Tibial nerve (tissue), 4 donors: ENCODE measurements around the gene EPSTI1. TPM values are rescaled to one million over a fixed set of nuclear protein-coding genes. Genes with fewer than 3 reads are reported as not detected.

Source experiments
- DNase-seq, 2 donors: peaks; one replicate each; pipeline ENCODE4 v3.0.0-alpha.2; 2019; ENCODE audit warnings: low spot score in 2 of 2
- H3K27ac ChIP-seq, 4 donors: fragments of 200-600 bp; sonication (generic) in 3 of 4; one replicate each; pipeline ENCODE4 v1.5.1; 2017 to 2019; ENCODE audit warnings: mild to moderate bottlenecking in 1 of 4
- H3K27me3 ChIP-seq, 2 donors: fragments of 200-600 bp; sonication (generic) in 1 of 2; one replicate each; pipeline versions ENCODE4 v1.5.1 to v1.6.0; 2017 to 2019
- H3K36me3 ChIP-seq, 3 donors: fragments of 200-600 bp; sonication (generic); one replicate each; pipeline ENCODE4 v1.5.1; 2018 to 2019
- H3K4me1 ChIP-seq, 4 donors: fragments of 200-600 bp; sonication (generic) in 3 of 4; one replicate each; pipeline ENCODE4 v1.5.1; 2017 to 2019
- H3K4me3 ChIP-seq, 4 donors: fragments of 200-600 bp; sonication (generic) in 3 of 4; one replicate each; pipeline ENCODE4 v1.5.1; 2017 to 2019; ENCODE audit warnings: mild to moderate bottlenecking in 1 of 4, moderate library complexity in 1 of 4
- H3K9me3 ChIP-seq, 4 donors: fragments of 200-600 bp; sonication (generic) in 3 of 4; one replicate each; pipeline ENCODE4 v1.5.1; 2017 to 2019
- EP300 ChIP-seq, 2 donors: sonication (generic); formaldehyde crosslinking; IDR thresholded peaks; one replicate each; pipeline ENCODE4 v1.6.1; 2017; ENCODE audit warnings: antibody characterized with exemption in 2 of 2, mild to moderate bottlenecking in 1 of 2
- POLR2A ChIP-seq, 2 donors: fragments of 450-650 bp; IDR thresholded peaks; one replicate each; pipeline ENCODE4 v1.6.1; 2017; ENCODE audit warnings: antibody characterized with exemption in 2 of 2, mild to moderate bottlenecking in 2 of 2, moderate library complexity in 2 of 2
- WGBS, 2 donors: methylation state at CpG; one replicate each; pipeline ENCODE4 v1.1.5; 2018; 5-methylcytosine and 5-hydroxymethylcytosine counted together
- total RNA-seq, 4 donors: library from RNA; depleted of rRNA; stranded (reverse); fragments of >200 nt; gene quantifications; one replicate each; pipeline ENCODE4 v1.1.0, GENCODE V29; 2016
- TF ChIP-seq, protein P1 (sequence below), 5 experiments: fragments of 200-600 bp in 3 of 5; fragments of 450-650 bp in 2 of 5; sonication (generic) in 3 of 5; IDR thresholded peaks; one replicate each; pipeline ENCODE4 v1.5.1; 2016 to 2019; ENCODE audit warnings: antibody characterized with exemption in 5 of 5, mild to moderate bottlenecking in 3 of 5, moderate library complexity in 2 of 5

The EPSTI1 gene
- total RNA-seq, 4 donors from 2014 or later: 1.4 to 16.8 (median 3.3) TPM

DNA sequence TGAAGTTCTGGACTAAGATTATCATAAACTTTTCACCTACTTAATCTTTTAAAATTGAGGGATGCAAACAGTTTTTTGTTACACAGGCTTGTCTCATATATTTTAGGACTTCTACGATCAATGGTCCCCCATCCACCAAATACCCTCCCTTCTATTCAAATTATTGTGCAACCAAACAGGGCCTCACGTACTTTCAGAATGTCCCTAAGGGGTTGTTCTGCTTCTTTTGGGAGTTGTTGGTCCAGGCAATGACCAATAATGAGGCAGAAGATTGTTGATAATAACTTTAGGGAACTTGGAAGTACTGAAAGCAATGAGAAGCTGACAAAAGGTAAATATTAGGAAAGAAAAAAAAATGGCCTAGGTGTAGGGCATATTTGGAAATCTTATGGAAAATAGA is 34.2 kb upstream of the EPSTI1 start:
- Histone ChIP-seq H3K27me3 (no peaks in the 10 kb centered on the region), H3K4me3 (no peak overlapping the region), H3K9me3 (no peaks in the 10 kb centered on the region), H3K36me3 (no peaks in the 10 kb centered on the region), H3K27ac (no peak overlapping the region), H3K4me1 (peaks cover 0 to 55% (median 13%) of the 10 kb centered on the region in 4 donors)
- TF ChIP-seq, protein P1, sequence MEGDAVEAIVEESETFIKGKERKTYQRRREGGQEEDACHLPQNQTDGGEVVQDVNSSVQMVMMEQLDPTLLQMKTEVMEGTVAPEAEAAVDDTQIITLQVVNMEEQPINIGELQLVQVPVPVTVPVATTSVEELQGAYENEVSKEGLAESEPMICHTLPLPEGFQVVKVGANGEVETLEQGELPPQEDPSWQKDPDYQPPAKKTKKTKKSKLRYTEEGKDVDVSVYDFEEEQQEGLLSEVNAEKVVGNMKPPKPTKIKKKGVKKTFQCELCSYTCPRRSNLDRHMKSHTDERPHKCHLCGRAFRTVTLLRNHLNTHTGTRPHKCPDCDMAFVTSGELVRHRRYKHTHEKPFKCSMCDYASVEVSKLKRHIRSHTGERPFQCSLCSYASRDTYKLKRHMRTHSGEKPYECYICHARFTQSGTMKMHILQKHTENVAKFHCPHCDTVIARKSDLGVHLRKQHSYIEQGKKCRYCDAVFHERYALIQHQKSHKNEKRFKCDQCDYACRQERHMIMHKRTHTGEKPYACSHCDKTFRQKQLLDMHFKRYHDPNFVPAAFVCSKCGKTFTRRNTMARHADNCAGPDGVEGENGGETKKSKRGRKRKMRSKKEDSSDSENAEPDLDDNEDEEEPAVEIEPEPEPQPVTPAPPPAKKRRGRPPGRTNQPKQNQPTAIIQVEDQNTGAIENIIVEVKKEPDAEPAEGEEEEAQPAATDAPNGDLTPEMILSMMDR (IDR thresholded peaks at IDR 0.05): no peak
- TF ChIP-seq EP300 (IDR thresholded peaks at IDR 0.05): no peak
- no peak for TF ChIP-seq POLR2A (IDR thresholded peaks at IDR 0.05)
- DNase-seq: no peak
- 43 to 46% methylated on average over 2 of the region's 2 CpGs for WGBS, 2 donors

DNA sequence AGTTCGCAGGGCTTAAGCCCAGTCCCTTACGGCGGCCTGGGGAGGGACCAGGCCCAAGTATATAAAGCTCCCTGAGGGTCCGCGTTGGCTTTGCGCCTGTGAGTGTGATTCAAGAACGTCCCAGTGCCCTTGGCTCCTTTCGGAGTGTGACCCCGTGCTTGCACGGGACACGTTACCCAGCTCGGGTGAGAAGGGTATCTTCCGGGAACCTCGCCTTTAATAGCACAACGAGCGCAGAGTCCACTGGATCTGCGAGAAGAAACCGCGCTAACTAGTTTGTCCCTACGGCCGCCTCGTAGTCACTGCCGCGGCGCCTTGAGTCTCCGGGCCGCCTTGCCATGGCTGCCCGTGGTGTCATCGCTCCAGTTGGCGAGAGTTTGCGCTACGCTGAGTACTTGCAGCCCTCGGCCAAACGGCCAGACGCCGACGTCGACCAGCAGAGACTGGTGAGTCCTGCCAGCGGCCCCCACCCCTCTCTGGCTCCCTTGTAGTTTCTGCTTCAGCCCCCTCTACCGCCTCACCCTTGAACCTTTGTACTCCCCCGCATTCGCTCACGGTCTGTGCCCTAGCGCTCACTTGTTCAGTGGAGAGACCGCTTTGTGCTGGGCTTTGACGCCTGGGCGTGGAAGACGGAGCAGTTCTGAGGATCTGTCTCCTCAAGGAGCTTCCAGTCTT is 31.4 kb upstream of the EPSTI1 start, which contains the start of gene DNAJC15:
Gene DNAJC15, plus strand, starts transcription at position 298 of the 675 bp plus-strand sequence. Its CDS starts 41 bp downstream, at position 339.
- Histone ChIP-seq H3K4me1 (peaks cover 0 to 46% (median 11%) of the 10 kb centered on the region in 4 donors), H3K36me3 (no peaks in the 10 kb centered on the region), H3K27ac (peak within 1 kb of the TSS; percentile 75 to 91 (median 83)), H3K4me3 (peak within 1 kb of the TSS; percentile 48 to 80 (median 66)), H3K9me3 (no peaks in the 10 kb centered on the region), H3K27me3 (no peaks in the 10 kb centered on the region)
- DNase-seq: peak; percentile 49 to 88
- TF ChIP-seq POLR2A (IDR thresholded peaks at IDR 0.05): peak in 1 of 2 donors; percentile 20
- TF ChIP-seq, protein P1 (IDR thresholded peaks at IDR 0.05): peak in 2 of 5 experiments; percentile 13 to 19
- peak in 1 of 2 donors; percentile 91 for TF ChIP-seq EP300 (IDR thresholded peaks at IDR 0.05)
- WGBS, 2 donors: 7 to 9% methylated on average over 44 to 45 of the region's 48 CpGs

GRCh38 chr13:43022934-43023288 is 30.9 kb upstream of the EPSTI1 start:
- TF ChIP-seq EP300 (IDR thresholded peaks at IDR 0.05): no peak
- no peak for TF ChIP-seq POLR2A (IDR thresholded peaks at IDR 0.05)
- TF ChIP-seq, protein P1 (IDR thresholded peaks at IDR 0.05): no peak
- Histone ChIP-seq H3K4me1 (peaks cover 0 to 42% (median 11%) of the 10 kb centered on the region in 4 donors), H3K4me3 (peak overlapping the region; percentile 48 to 80 (median 66)), H3K27ac (peak overlapping the region; percentile 75 to 91 (median 83)), H3K9me3 (no peaks in the 10 kb centered on the region), H3K36me3 (no peaks in the 10 kb centered on the region), H3K27me3 (no peaks in the 10 kb centered on the region)
- DNase-seq: no peak
- 59 to 60% methylated on average over 12 of the region's 12 CpGs for WGBS, 2 donors

GRCh38 chr13:43021926-43022670 is 30.1 kb upstream of the EPSTI1 start:
- TF ChIP-seq POLR2A (IDR thresholded peaks at IDR 0.05): no peak
- TF ChIP-seq, protein P1 (IDR thresholded peaks at IDR 0.05): no peak
- no peak for TF ChIP-seq EP300 (IDR thresholded peaks at IDR 0.05)
- no peaks in the 10 kb centered on the region for H3K9me3 ChIP-seq
- H3K4me1 ChIP-seq: peaks cover 0 to 39% (median 11%) of the 10 kb centered on the region in 4 donors
- H3K27ac ChIP-seq: no peak overlapping the region
- 81% methylated on average over 11 of the region's 11 CpGs for WGBS, 2 donors
- no peaks in the 10 kb centered on the region for H3K27me3 ChIP-seq
- DNase-seq: no peak
- H3K36me3 ChIP-seq: no peaks in the 10 kb centered on the region
- H3K4me3 ChIP-seq: no peak overlapping the region

GRCh38 chr13:43020794-43021193 is 28.8 kb upstream of the EPSTI1 start:
- H3K27ac ChIP-seq: no peak overlapping the region
- no peak for DNase-seq
- WGBS, 2 donors: 61 to 65% methylated on average over 1 of the region's 1 CpG
- no peaks in the 10 kb centered on the region for H3K36me3 ChIP-seq
- TF ChIP-seq EP300 (IDR thresholded peaks at IDR 0.05): no peak
- TF ChIP-seq POLR2A (IDR thresholded peaks at IDR 0.05): no peak
- TF ChIP-seq, protein P1 (IDR thresholded peaks at IDR 0.05): no peak
- no peak overlapping the region for H3K4me3 ChIP-seq
- no peaks in the 10 kb centered on the region for H3K9me3 ChIP-seq
- H3K27me3 ChIP-seq: no peaks in the 10 kb centered on the region
- peaks cover 0 to 25% (median 7%) of the 10 kb centered on the region in 4 donors for H3K4me1 ChIP-seq
